Panc1 (cell line): ENCODE data around the gene VAV3. TPM values are rescaled to one million over a fixed set of nuclear protein-coding genes. Genes with fewer than 3 reads are reported as not detected.

Experiments used
- ATAC-seq: fragments of 200-7000 bp; cut with Tn5 transposase; 2 replicates; pipeline ENCODE4 v1.9.1; 2020; ENCODE audit warnings: mild to moderate bottlenecking, moderate library complexity
- BruUV-seq: library from RNA; stranded (reverse); fragments of 400-500 nt; replicated peaks from 2 replicates; lab custom pipeline; 2021; lab: Mats Ljungman, UMichigan
- CTCF ChIA-PET: fragments of 300-600 bp; sonication (Branson Sonifier 250); formaldehyde crosslinking; loops from one replicate; lab custom pipeline; 2022; ENCODE audit warnings: antibody characterized with exemption; lab: Charles Lee
- POLR2A ChIA-PET: fragments of 300-600 bp; sonication (Branson Sonifier 250); formaldehyde crosslinking; loops from one replicate; lab custom pipeline; 2022; ENCODE audit warnings: antibody characterized with exemption; lab: Charles Lee
- DNase-seq: peaks from one replicate; pipeline ENCODE4 v3.0.0-alpha.2; 2010; ENCODE audit warnings: low read depth, low spot score
- H3K27ac ChIP-seq: 2 replicates; pipeline ENCODE4 v1.5.1; 2011; ENCODE audit warnings: mild to moderate bottlenecking, low read length, inconsistent platforms
- H3K27me3 ChIP-seq: fragments of 200-500 bp; sonication (Bioruptor generic); 2 replicates; pipeline ENCODE4 v1.6.0; 2014; ENCODE audit warnings: low read length, inconsistent platforms; ENCODE audit not compliant: control insufficient read depth, insufficient read depth
- H3K36me3 ChIP-seq: fragments of 200-500 bp; sonication (Bioruptor generic); 2 replicates; pipeline ENCODE4 v1.5.1; 2014; ENCODE audit warnings: inconsistent platforms, mild to moderate bottlenecking, low read length, moderate library complexity; ENCODE audit not compliant: control insufficient read depth, insufficient read depth
- H3K4me1 ChIP-seq: 2 replicates; pipeline ENCODE4 v1.5.1; 2011; ENCODE audit warnings: inconsistent platforms, mild to moderate bottlenecking, low read length, moderate library complexity; ENCODE audit not compliant: control insufficient read depth, insufficient read depth
- H3K4me3 ChIP-seq, 2 experiments: 2 replicates each; pipeline ENCODE4 v1.5.1; 2011 to 2012; ENCODE audit warnings: low read depth in 2 of 2, low read length in 2 of 2, mild to moderate bottlenecking in 2 of 2, inconsistent platforms in 1 of 2, moderate library complexity in 1 of 2
- H3K9me3 ChIP-seq: fragments of 200-500 bp; sonication (Bioruptor generic); 2 replicates; pipeline ENCODE4 v1.5.1; 2014; ENCODE audit warnings: low read depth, mild to moderate bottlenecking, inconsistent platforms, low read length, moderate library complexity; ENCODE audit not compliant: control insufficient read depth, insufficient read depth
- CTCF ChIP-seq: fragments of 450-650 bp; IDR thresholded peaks from 2 replicates; pipeline ENCODE4 v1.5.1; 2017; ENCODE audit warnings: mild to moderate bottlenecking
- POLR2AphosphoS5 ChIP-seq: IDR thresholded peaks from 2 replicates; pipeline ENCODE4 v1.6.1; 2012; ENCODE audit warnings: mild to moderate bottlenecking, low read depth, low read length, moderate library complexity
- REST ChIP-seq, 2 experiments: IDR thresholded peaks; 2 replicates each; pipeline ENCODE4 v1.6.1; 2011 to 2012; ENCODE audit warnings: low read depth in 2 of 2, control low read depth in 1 of 2, low read length in 1 of 2, mild to moderate bottlenecking in 1 of 2, moderate library complexity in 1 of 2; ENCODE audit not compliant: insufficient read depth in 1 of 2
- SIN3A ChIP-seq: IDR thresholded peaks from 2 replicates; pipeline ENCODE4 v1.6.1; 2012; ENCODE audit warnings: low read depth, mild to moderate bottlenecking, low read length, moderate library complexity, borderline replicate concordance; ENCODE audit not compliant: insufficient read depth
- TCF7L2 ChIP-seq: IDR thresholded peaks from 2 replicates; pipeline ENCODE4 v1.6.1; 2011; ENCODE audit warnings: mild to moderate bottlenecking, low read depth, low read length, inconsistent platforms
- in situ Hi-C: cut with HindIII; loops from 2 replicates; pipeline ENCODE4 v1.10.0; 2016; ENCODE audit warnings: low sequenced_read_pairs, low pct_unique_long_range_greater_than_20kb
- intact Hi-C: fragments of 100-400 bp; cut with micrococcal nuclease; formaldehyde crosslinking; loops from one replicate; pipeline ENCODE4 v1.10.0; 2022; ENCODE audit not compliant: unreplicated experiment
- total RNA-seq: library from RNA; stranded (reverse); gene quantifications from one replicate; pipeline ENCODE4 v1.2.1, GENCODE V29; 2021; ENCODE audit not compliant: unreplicated experiment

The VAV3 gene
- total RNA-seq, 1 experiment from 2014 or later: 0.23 TPM

GRCh38 chr1:107939256-107939655, 25.7 kb downstream of the VAV3 start:
- no peak overlapping the region for H3K27ac ChIP-seq
- no peaks in the 10 kb centered on the region for H3K27me3 ChIP-seq
- intact Hi-C loops: no loop called here
- no peaks in the 10 kb centered on the region for H3K4me1 ChIP-seq
- TF ChIP-seq CTCF (no peak), TCF7L2 (no peak), REST (IDR thresholded peaks at IDR 0.05; ENCODE audit: insufficient read depth in 1 of 2, low read depth in 2 of 2, low read length in 1 of 2) (no peak), SIN3A (no peak), POLR2AphosphoS5 (no peak)
- ChIA-PET CTCF (no interaction called here), POLR2A (no interaction called here)
- no TSS peak for BruUV-seq
- ATAC-seq (no peak), DNase-seq (no peak)
- no peaks in the 10 kb centered on the region for H3K9me3 ChIP-seq
- in situ Hi-C loops: no loop called here
- no peak overlapping the region for H3K4me3 ChIP-seq
- H3K36me3 ChIP-seq: no peaks in the 10 kb centered on the region

- ChIA-PET POLR2A (no interaction called here), CTCF (no interaction called here)
- Histone ChIP-seq H3K27me3 (no peaks in the 10 kb centered on the region), H3K9me3 (no peaks in the 10 kb centered on the region), H3K36me3 (no peaks in the 10 kb centered on the region), H3K4me3 (no peak overlapping the region), H3K4me1 (no peaks in the 10 kb centered on the region), H3K27ac (no peak overlapping the region)
- intact Hi-C loops: no loop called here
- no peak for TF ChIP-seq POLR2AphosphoS5
- TF ChIP-seq CTCF: no peak
- TF ChIP-seq REST (IDR thresholded peaks at IDR 0.05; ENCODE audit: insufficient read depth in 1 of 2, low read depth in 2 of 2, low read length in 1 of 2): no peak
- TF ChIP-seq TCF7L2: no peak
- no peak for TF ChIP-seq SIN3A
- in situ Hi-C loops: no loop called here
- BruUV-seq: no TSS peak
- ATAC-seq: no peak
- DNase-seq: no peak
Observed at GRCh38 chr1:107936498-107937481, 28.2 kb downstream of the VAV3 start.
